Cardiac septum (tissue), 1 donor: ENCODE results near the gene FAF1. TPM values are rescaled to one million over a fixed set of nuclear protein-coding genes. Genes with fewer than 3 reads are reported as not detected.
"Not testable (repeated sequence)": the region's sequence is repeated elsewhere in the genome, so short reads cannot be mapped to it uniquely, and the experiment has no call there.

Experiments
- DNase-seq: peaks from one replicate; pipeline ENCODE4 v3.0.0-alpha.2; 2020; ENCODE audit warnings: low spot score
- intact Hi-C: fragments of 100-400 bp; cut with DNase I; formaldehyde crosslinking; loops from one replicate; pipeline ENCODE4 v1.14.0; 2022
- total RNA-seq: library from RNA; stranded (reverse); fragmentation: NEBNext Ultra II Directional; extraction: Animal tissue kit (Norgen Biotek cat#: 25700); gene quantifications from one replicate; pipeline ENCODE4 v1.2.1, GENCODE V29; 2021
- donor health status: DM: no; HTN: no; CAD: no.

FAF1 gene
- total RNA-seq, 1 donor from 2014 or later: 81.0 TPM

DNA sequence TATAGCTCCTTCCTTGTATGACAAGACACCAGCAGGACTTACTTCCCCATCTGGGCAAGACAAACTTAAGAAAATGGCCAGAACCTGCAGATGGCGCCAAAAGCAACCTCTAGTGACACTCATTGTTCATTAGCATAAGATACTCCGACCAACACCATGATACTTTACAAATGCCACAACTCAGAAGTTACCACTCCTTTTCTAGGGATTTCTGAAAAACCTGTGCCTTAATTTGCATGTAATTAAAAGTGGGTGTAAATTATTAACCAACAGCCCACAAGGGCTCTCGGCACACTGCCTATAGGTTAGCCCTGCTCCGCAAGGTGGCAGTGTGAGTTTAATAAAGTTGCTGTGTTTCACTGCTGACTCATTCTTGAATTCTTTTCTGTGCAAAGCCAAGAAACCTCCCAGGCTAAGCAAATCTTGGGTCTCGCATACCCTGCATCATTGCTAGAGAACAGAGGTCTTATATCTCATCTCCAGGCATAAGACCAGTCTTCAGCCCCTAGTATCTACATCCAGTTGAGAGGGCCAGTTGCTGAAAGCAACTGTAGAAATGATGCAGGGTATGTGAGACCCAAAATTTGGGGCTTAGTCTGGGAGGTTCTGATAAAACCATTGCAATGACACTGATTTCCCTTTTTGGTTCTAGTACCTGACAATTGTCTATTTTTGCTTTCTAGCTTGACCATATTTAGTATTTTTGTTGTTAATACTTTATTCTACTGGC, 86.4 kb downstream of the FAF1 start:
- no peak for DNase-seq
- intact Hi-C loops: no loop called here

DNA sequence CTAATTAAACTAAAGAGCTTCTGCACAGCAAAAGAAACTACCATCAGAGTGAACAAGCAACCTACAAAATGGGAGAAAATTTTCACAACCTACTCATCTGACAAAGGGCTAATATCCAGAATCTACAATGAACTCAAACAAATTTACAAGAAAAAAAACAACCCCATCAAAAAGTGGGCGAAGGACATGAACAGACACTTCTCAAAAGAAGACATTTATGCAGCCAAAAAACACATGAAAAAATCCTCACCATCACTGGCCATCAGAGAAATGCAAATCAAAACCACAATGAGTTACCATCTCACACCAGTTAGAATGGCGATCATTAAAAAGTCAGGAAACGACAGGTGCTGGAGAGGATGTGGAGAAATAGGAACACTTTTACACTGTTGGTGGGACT, 95.2 kb downstream of the FAF1 start:
- DNase-seq, intact Hi-C loops: not testable (repeated sequence)

DNA sequence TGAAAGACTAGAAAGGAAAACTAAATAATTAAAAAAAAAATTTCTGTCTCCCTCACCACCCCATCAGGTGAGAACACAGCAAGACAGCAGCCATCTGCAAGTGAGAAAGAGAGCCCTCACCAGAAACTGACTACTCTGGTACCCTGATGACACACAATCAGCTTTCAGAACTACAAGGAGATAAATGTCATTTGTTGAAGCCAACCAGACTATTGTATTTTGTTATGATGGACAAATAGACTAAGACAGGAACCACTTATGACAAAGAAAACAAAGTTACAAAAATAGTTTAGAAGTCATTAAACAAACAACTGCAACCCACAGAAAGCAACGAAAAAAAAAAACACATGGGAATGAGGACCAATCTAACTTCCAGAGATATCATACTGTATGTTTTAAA, 98.3 kb downstream of the FAF1 start:
- DNase-seq: no peak
- intact Hi-C loops: no loop called here

DNA sequence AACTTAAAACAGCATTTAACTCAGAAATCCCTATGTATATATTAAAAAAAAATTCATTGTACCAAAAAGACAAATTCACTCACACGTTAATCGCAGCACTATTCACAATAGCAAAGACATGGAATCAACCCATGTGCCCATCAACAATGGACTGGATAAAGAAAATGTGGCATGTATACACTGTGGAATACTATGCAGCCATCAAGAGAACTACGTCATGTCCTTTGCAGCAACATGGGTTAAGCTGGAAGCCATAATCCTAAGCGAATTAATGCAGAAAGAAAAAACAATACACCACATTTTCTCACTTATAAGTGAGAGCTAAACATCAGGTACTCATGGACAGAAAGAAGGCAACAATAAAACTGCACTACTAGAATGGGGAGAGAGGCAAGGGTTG, 99.4 kb downstream of the FAF1 start:
- DNase-seq: no peak
- intact Hi-C loops: no loop called here

DNA sequence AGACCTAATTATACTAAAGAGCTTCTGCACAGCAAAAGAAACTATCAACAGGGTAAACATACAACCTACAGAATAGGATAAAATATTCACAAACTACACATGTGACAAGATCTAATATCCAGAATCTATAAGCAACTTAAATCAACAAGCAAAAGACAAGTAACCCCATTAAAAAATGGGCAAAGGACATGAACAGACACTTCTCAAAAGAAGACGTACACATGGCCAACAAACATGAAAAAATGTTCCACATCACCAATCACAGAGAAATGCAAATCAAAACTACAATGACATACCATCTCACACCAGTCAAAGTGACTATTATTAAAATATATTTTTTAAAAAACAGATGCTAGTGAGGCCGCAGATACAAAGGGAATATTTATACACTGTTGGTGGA, 99.8 kb downstream of the FAF1 start:
- DNase-seq: no peak
- intact Hi-C loops: no loop called here

DNA sequence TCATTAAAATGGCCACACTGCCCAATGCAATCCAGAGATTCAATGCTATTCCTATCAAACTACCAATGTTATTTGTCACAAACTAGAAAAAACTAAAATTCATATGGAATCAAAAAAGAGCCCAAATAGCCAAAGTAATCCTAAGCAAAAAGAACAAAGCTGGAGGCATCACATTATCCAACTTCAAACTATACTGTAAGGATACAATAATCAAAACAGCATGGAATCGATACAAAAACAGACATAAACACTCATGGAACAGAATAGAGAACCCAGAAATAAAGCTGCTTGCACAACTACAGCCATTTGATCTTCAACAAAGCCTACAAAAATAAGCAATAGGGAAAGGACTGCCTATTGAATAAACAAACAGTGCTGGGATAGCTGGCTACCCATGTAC, 100.4 kb downstream of the FAF1 start:
- no peak for DNase-seq
- intact Hi-C loops: no loop called here

DNA sequence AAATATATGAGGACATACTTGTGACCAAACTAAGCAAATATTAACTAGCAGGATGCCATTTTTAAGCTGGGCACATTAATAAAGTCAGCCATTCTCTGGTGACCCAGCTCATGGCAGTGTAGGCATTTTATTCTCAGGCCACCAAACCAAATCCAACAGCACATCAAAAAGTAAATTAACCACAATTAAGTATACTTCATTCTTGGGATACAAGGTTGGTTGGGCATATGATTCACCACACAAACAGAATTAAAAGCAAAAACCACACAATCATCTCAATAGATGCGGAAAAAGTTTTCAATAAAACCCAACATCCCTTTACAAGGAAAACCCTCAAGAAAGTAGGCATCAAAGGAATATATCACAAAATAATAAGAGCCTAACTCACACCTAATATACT, 101.3 kb downstream of the FAF1 start:
- DNase-seq: no peak
- intact Hi-C loops: no loop called here

DNA sequence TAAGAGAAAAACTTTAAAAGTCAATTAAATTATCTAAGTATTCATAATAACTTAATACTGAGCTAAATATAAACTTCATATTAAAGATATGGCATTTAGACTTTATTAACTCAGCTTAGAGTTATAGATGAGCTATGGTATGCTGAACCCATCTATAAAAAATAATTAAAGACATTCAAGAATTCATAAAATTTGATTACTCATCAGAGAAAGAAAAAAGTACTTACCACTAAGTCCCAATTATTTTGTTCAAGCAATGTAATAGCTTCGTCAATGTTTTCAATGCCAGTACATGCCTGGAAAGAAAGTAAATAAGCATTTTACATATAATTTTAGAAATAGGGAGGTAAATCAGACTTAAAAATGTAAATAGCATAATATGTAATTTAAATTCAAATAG, 102.4 kb downstream of the FAF1 start:
- intact Hi-C loops: no loop called here
- DNase-seq: no peak

DNA sequence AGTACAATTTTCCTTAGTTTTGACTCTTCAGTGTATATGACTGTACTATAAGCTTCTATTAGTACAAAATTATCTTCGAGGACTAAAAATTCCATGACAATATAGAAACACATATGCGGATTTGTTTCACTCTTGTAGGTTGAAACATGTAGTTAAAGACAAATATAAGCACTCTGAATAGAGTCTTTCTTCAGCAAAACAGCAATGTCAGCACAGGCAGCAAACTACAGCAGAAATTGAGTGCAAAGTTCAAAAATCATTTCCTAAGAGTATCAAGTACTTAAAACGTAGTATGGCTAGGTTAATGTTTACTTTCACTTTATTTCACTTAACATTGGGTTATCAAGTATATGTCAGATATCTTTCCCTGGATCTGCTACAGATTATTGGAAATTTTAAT, 106.7 kb downstream of the FAF1 start:
- intact Hi-C loops: no loop called here
- no peak for DNase-seq

DNA sequence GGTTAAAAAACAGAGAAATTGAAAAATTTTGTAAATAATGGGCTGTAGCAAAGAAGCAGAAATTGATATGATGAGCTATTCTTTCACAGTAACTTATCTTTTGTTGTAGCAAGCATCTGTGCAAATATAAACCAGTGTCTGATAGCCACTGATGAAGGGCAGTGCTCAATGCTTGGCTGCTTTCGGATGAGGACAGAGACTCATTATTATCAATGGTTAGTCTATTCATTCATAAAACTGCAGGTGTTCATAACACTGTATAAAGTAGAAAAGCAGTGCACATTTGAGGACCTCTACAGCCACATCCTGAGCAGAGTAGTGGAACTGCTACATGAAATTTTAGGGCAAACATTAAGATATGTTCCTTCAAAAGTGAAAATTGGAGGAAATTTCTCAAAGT, 107.2 kb downstream of the FAF1 start:
- intact Hi-C loops: no loop called here
- no peak for DNase-seq

DNA sequence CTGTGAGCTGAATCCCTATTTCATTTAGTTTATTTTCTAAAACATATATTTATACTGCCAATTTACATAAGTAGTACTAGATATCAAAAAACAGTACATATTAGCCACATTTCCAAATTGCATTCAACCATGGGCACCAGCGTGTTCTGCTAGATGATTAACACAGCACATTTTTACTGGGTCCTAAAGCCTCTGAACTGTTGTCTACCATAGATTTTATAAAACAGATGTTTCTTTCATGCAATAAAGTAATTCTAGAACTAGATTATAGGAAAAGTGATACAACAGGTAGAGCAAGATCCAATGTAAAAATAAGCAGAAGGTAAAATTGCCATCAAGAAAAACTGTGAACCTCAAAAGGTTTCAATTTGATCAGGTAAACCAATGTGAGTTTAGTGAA, 108.6 kb downstream of the FAF1 start:
- no peak for DNase-seq
- intact Hi-C loops: no loop called here

DNA sequence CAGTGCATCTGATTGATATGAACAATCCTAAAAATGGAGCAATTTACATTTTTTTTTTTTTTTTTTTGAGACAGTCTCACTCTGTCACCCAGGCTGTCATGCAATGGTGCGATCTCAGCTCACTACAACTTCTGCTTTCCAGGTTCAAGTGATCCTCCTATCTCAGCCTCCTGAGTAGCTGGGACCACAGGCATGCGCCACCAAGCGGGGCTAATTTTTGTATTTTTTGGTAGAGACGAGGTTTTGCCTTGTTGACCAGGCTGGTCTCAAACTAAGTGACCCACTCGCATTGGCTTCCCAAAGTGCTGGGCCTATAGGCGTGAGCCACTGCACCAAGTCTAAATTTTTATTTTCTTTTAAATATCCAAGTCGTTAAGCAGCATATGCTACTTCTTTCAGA, 109.0 kb downstream of the FAF1 start:
- intact Hi-C loops: no loop called here

DNA sequence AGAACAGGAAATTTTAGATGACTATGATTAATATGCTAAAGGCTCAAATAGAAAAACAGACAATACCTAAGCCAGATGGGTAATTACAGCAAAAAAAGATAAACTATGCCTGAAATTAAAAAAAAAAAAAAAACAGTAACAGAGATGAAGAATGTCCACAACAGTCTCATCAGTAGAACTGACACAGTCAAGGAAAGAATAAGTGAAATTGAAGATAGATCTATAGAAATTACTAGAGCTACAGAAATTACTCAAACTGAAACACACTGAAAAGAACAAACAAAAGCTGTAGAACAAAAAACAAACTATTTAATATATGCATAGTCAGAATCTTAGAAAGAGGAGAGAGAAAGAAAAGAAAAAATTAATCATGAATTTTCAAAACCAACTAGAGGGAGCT, 112.8 kb downstream of the FAF1 start:
- no peak for DNase-seq

More for the DNA sequence above, 109.0 kb downstream of the FAF1 start:
- no peak for DNase-seq

DNA sequence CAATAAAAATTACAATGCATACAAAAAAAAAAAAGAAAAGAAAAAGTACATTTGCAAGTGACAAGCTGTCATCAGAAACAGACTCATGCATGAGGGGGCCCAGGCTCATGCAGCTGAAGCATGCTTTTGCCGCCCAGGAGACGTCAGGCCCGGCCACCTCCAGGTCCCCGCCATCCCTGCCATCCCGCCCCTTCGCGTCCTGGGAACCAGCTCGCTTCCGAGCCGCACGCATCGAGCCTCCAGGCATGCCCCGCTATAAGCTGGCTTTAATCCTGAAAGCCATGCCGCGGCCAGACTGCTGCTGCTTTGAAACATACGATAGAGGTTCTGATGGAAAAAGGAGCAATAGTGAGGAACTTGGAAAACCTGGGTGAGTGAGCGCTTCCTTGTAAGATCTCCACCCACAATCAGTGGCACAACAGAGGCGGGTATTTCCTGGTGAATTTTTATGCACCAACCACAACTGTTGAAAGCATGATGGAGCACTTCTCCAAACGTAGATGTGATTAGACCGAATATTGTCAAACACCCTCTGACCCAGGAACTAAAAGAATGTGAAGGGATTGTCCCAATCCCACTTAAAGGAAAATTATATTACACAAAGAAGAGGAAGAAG, 113.7 kb downstream of the FAF1 start:
- DNase-seq: no peak
- intact Hi-C loops: no loop called here

More for the DNA sequence above, 112.8 kb downstream of the FAF1 start:
- intact Hi-C loops: no loop called here

DNA sequence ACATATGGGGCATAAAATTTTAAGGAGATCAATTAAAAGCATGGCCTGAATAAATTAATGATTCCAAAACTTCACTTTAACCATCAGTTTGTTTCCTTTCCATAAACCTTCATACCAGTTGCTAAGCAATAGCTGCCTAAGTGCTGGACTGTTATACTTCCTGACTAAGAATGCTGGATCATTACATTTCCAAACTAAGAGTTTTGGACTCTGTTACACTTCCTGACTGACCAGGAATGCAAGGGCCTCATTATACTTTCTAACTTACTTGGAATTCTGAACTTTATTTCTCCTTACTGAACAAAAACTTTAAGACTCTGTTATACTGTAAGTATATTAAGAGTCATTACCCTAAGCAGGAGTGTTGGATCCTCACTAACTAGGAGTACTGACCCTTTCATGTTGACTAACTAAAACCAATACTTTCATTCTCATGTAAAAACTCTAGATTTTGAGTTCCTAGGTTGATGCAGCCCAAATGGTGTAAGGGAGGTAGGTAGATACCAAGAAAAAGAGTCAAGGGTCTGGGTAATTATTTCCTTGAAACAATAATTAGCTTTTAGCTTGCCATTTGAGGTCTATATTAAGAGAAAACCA, 118.2 kb downstream of the FAF1 start:
- intact Hi-C loops: no loop called here

DNA sequence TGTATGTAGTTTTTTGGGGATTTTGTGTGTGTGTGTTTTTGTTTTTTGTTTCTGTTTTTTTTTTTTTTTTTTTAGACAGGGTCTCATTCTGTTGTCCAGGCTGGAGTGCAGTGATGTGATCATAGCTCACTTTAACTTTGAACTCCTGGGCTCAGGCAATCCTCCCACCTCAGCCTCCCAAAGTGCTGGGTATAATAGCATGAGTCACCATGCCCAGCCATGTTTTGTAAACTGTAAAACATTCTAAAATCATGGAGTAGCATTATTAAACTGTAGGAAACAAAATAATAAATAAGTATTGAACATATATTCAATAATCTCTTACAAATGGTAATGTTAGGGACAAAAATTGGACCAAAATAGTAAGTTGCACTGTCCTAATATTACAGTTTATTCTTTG, 124.0 kb downstream of the FAF1 start:
- DNase-seq: no peak
- intact Hi-C loops: no loop called here

More for the DNA sequence above, 118.2 kb downstream of the FAF1 start:
- DNase-seq: no peak

DNA sequence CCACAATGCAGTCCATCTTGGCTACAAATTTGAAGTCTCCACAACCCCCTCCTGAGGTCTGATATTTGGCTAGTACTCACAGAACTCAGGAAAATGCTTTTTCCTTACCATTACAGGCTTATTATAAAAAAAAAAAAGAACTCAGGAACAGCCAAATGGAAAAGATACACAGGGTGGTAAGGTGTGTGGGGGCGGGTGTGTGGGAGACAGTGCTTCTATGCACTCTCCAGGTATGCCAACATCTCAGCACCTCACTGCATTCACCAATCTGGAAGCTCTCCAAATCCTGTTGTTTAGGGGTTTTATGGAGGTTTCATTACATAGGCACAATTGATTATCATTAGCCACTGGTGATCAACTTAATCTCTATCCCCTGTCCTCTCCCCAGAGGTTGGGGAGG, 126.9 kb downstream of the FAF1 start:
- intact Hi-C loops: no loop called here
- DNase-seq: no peak

DNA sequence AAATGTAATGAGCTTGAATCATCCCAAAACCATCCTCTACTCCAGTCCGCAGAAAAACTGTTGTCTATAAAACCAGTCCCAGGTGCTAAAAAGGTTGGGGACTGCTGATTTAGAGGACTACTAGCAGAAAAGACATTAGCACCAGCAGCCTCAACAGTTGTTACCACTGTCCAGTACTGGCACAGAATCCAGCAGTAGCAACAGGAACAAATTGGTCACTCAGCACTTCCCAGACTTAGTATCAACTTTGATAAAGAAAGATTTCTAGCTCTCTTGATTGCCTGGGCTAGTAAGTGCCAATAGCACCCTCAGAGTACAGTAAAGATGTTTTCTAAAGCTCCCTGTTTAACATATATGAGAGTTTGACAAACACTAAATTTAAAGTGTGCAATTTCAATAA, 127.9 kb downstream of the FAF1 start:
- DNase-seq: no peak

DNA sequence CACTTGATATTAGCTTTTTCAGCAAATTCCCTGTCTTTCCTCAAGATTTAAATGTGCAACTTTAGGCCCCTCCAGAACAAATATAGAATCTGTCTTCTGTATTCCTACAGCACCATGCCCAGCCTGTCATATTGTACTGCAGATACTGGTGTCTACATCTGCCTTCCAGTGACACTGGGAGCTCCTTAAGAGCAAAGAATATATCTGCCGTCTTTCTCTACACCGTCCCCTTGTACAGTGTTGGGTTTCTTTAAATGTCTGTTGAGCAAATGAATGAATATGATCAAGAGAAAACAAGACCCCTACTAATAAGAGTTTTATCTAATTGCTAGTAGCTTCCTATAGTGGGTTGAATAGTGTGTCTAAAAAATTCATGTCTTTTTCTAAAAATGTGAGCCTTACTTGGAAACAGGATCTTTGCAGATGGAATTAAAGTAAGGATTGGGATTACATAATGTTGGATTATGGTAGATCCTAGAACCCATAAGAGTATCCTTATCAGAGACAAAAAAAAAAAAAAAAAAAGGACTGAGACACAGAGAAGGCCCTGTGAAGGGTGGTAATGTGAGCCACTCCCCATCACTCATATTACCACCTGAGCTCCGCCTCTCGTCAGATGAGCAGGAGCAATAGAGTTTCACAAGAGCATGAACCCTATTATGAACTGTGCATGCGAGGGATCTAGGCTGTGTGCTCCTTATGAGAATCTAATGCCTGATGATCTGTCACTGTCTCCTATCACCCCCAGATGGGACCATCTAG, 128.6 kb downstream of the FAF1 start:
- intact Hi-C loops: no loop called here
- no peak for DNase-seq

More for the DNA sequence above, 127.9 kb downstream of the FAF1 start:
- intact Hi-C loops: no loop called here

DNA sequence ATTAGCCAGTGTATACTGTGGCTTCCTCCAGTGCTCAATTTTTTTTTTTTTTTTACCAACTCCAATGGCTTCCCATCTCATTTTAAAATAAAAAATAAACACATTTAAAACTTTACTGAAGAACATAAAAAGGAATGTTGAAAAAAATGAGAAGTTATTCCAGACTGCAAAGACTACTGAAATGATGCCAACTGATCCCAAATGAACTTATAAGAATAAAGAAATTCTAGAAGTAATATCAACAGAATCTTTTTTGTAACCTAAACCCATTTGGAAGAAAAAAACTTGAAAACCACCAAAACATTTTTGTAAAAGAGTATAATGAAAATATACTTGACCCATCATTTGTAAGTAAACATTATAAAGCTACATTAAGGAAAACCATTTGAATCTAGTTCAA, 129.4 kb downstream of the FAF1 start:
- no peak for DNase-seq
- intact Hi-C loops: no loop called here
